HFFc6 (cell line): ENCODE measurements around the gene NIPAL3. TPM values are rescaled to one million over a fixed set of nuclear protein-coding genes. Genes with fewer than 3 reads are reported as not detected.
"Not testable (repeated sequence)": the region's sequence is repeated elsewhere in the genome, so short reads cannot be mapped to it uniquely, and the experiment has no call there.

Experiments
- DNase-seq: peaks from one replicate; pipeline ENCODE4 v3.0.0-alpha.2; 2018
- H3K27ac Mint-ChIP-seq: 2 replicates; pipeline ENCODE4 v1.8.0; 2020; ENCODE audit warnings: mild to moderate bottlenecking, mixed read lengths
- H3K27me3 Mint-ChIP-seq: 2 replicates; pipeline ENCODE4 v1.8.0; 2021; ENCODE audit warnings: mild to moderate bottlenecking, moderate library complexity, mixed read lengths; ENCODE audit not compliant: insufficient read depth
- H3K36me3 Mint-ChIP-seq: 2 replicates; pipeline ENCODE4 v1.8.0; 2021; ENCODE audit warnings: low read depth, mixed read lengths
- H3K4me1 Mint-ChIP-seq: 2 replicates; pipeline ENCODE4 v1.8.0; 2020; ENCODE audit warnings: low read depth, mixed read lengths
- H3K4me3 Mint-ChIP-seq: 2 replicates; pipeline ENCODE4 v1.8.0; 2020; ENCODE audit warnings: mild to moderate bottlenecking, moderate library complexity, mixed read lengths
- H3K9me3 Mint-ChIP-seq: 2 replicates; pipeline ENCODE4 v1.8.0; 2020; ENCODE audit warnings: mild to moderate bottlenecking, mixed read lengths
- CTCF ChIP-seq: fragments of 200-600 bp; sonication (generic); IDR thresholded peaks from 2 replicates; pipeline ENCODE4 v1.5.0; 2021; ENCODE audit warnings: antibody characterized with exemption, mild to moderate bottlenecking
- total RNA-seq, 6 experiments: library from RNA; stranded (reverse); fragmentation: NEBNext Ultra II Directional; extraction: Animal tissue kit (Norgen Biotek cat#: 25700); gene quantifications; 2 replicates in 1 of 6; 3 replicates in 5 of 6; pipeline ENCODE4 v1.2.3, GENCODE V29; 2021

Gene NIPAL3
- total RNA-seq, 6 experiments from 2014 or later: 97.8 to 164 (median 107) TPM

DNA sequence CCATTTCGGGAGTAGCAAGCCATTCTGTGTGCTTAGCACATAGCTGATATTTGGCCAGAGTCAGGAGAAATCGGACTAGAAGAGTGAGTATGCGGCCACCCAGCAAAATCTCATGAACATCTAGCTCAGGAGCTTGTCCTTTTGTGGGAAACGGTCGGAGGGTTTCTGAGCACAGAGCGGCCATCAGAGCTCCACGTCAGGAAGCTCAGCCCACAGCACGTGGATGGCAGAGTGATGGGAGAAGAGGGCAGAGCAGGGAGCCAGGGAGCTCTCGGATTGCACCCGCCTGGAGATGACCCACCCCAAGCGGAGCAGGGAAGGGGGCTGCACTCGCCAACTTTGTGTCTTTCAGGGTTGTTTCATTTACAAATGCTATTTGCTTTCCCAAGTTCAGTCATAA, 100.9 kb downstream of the NIPAL3 start:
- no peaks in the 10 kb centered on the region for H3K9me3 Mint-ChIP-seq
- peaks cover 13% of the 10 kb centered on the region for H3K36me3 Mint-ChIP-seq
- no peaks in the 10 kb centered on the region; the same call in 1 of the 2 replicates for H3K27me3 Mint-ChIP-seq
- TF ChIP-seq CTCF: no peak
- H3K27ac Mint-ChIP-seq: no peak overlapping the region
- no peak overlapping the region for H3K4me3 Mint-ChIP-seq
- DNase-seq: no peak
- peaks cover 17% of the 10 kb centered on the region for H3K4me1 Mint-ChIP-seq

DNA sequence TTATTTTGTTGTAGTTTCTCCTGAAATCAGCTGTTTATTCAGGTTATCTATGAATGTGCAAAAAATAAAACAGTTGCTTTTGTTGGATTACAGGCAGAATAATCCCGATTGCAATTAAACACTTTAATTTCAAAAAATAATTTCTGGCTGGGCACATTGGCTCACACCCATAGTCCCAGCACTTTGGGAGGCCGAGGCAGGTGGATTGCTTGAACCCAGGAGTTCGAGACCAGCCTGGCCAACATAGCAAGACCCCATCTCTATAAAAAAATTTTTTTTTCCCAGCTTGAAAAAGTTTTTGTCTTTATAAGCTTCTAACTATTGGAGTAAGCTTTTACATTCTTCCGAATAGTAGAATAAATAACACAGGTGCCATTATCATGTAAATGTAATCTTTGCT, 102.3 kb downstream of the NIPAL3 start:
- no peaks in the 10 kb centered on the region for H3K9me3 Mint-ChIP-seq
- peaks cover 2% of the 10 kb centered on the region; the same call in 1 of the 2 replicates for H3K27me3 Mint-ChIP-seq
- H3K4me1 Mint-ChIP-seq: peaks cover 17% of the 10 kb centered on the region
- H3K27ac Mint-ChIP-seq: no peak overlapping the region
- no peak for TF ChIP-seq CTCF
- peaks cover 10% of the 10 kb centered on the region for H3K36me3 Mint-ChIP-seq
- H3K4me3 Mint-ChIP-seq: no peak overlapping the region
- no peak for DNase-seq

DNA sequence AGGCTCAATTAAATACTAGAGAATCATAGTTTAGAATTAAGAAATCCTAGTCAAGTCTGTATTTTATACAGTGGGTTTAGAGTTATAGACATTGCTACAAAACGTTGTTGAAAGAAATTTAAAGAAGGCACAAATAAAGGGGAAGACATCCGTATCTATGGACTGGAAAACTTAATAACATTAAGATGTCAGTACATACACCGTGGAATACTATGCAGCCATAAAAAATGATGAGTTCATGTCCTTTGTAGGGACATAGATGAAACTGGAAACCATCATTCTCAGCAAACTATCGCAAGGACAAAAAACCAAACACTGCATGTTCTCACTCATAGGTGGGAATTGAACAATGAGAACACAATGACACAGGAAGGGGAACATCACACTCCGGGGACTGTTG, 104.7 kb downstream of the NIPAL3 start:
- H3K36me3 Mint-ChIP-seq, H3K27me3 Mint-ChIP-seq, H3K9me3 Mint-ChIP-seq, H3K27ac Mint-ChIP-seq, H3K4me3 Mint-ChIP-seq, DNase-seq: not testable (repeated sequence)
- H3K4me1 Mint-ChIP-seq: peaks cover 13% of the 10 kb centered on the region

Other genes starting within 250 kb of the NIPAL3 start
- gene IFNLR1, start 228.5 kb upstream of the NIPAL3 start, total RNA-seq: not detected
- not detected for gene GRHL3, start 96.4 kb upstream of the NIPAL3 start, total RNA-seq
- 10 to 100 TPM in 5 of 6 experiments, 1 to 10 TPM in 1; 8.8 to 13.0 (median 11.0) TPM for gene STPG1, start 2.0 kb upstream of the NIPAL3 start, total RNA-seq
- 10 to 100 TPM; 11.9 to 14.5 (median 12.9) TPM for gene RCAN3, start 87.0 kb downstream of the NIPAL3 start, total RNA-seq
- gene NCMAP, start 140.3 kb downstream of the NIPAL3 start, total RNA-seq: not detected
- 100 to 1,000 TPM; 118 to 149 (median 134) TPM for gene SRRM1, start 227.5 kb downstream of the NIPAL3 start, total RNA-seq